ENCODE results near the gene SULT1C4.

SULT1C4 gene

GRCh38 chr2:108370080-108370479, 7.7 kb upstream of the SULT1C4 start:
- DNase-seq (ENCODE audit: low read depth, low spot score) = no peak

- no peak for DNase-seq (ENCODE audit: low read depth, low spot score)
Observed at GRCh38 chr2:108376774-108377173, 980 bp upstream of the SULT1C4 start.

GRCh38 chr2:108377401-108377800, 353 bp upstream of the SULT1C4 start:
- DNase-seq (ENCODE audit: low read depth, low spot score) = no peak

- no peak for DNase-seq (ENCODE audit: low read depth, low spot score)
Observed at GRCh38 chr2:108378851-108379250, 1.1 kb downstream of the SULT1C4 start.

GRCh38 chr2:108382196-108382595, 4.4 kb downstream of the SULT1C4 start:
- no peak for DNase-seq (ENCODE audit: low read depth, low spot score)

GRCh38 chr2:108383146-108383830, 5.5 kb downstream of the SULT1C4 start:
- peak; percentile 41 for DNase-seq (ENCODE audit: low read depth, low spot score)

GRCh38 chr2:108384662-108385393, 7.1 kb downstream of the SULT1C4 start:
- DNase-seq (ENCODE audit: low read depth, low spot score) = no peak

GRCh38 chr2:108385411-108386071, 7.8 kb downstream of the SULT1C4 start:
- no peak for DNase-seq (ENCODE audit: low read depth, low spot score)

- no peak for DNase-seq (ENCODE audit: low read depth, low spot score)
Observed at GRCh38 chr2:108388045-108388444, 10.3 kb downstream of the SULT1C4 start.

GRCh38 chr2:108390340-108390739, 12.6 kb downstream of the SULT1C4 start:
- no peak for DNase-seq (ENCODE audit: low read depth, low spot score)

- no peak for DNase-seq (ENCODE audit: low read depth, low spot score)
Observed at GRCh38 chr2:108392029-108392428, 14.3 kb downstream of the SULT1C4 start.

GRCh38 chr2:108393197-108393596, 15.4 kb downstream of the SULT1C4 start:
- no peak for DNase-seq (ENCODE audit: low read depth, low spot score)

GRCh38 chr2:108395155-108395554, 17.4 kb downstream of the SULT1C4 start:
- no peak for DNase-seq (ENCODE audit: low read depth, low spot score)

GRCh38 chr2:108396845-108397244, 19.1 kb downstream of the SULT1C4 start:
- no peak for DNase-seq (ENCODE audit: low read depth, low spot score)

GRCh38 chr2:108399479-108399878, 21.7 kb downstream of the SULT1C4 start:
- DNase-seq (ENCODE audit: low read depth, low spot score) = no peak

GRCh38 chr2:108401800-108402199, 24.0 kb downstream of the SULT1C4 start:
- DNase-seq (ENCODE audit: low read depth, low spot score) = no peak

- DNase-seq (ENCODE audit: low read depth, low spot score) = peak; percentile 59
Observed at GRCh38 chr2:108403494-108403893, 25.7 kb downstream of the SULT1C4 start.

GRCh38 chr2:108404784-108405397, 27.1 kb downstream of the SULT1C4 start:
- DNase-seq (ENCODE audit: low read depth, low spot score) = no peak

GRCh38 chr2:108407864-108408729, 30.3 kb downstream of the SULT1C4 start:
- DNase-seq (ENCODE audit: low read depth, low spot score) = no peak

GRCh38 chr2:108409768-108410167, 32.0 kb downstream of the SULT1C4 start:
- DNase-seq (ENCODE audit: low read depth, low spot score) = peak; percentile 48

- DNase-seq (ENCODE audit: low read depth, low spot score) = peak; percentile 87
Observed at GRCh38 chr2:108412995-108413710, 35.4 kb downstream of the SULT1C4 start.

All from astrocyte of the hippocampus (primary cell).